Epithelial cell of alveolus of lung (primary cell): ENCODE results near the gene MYEOV. TPM values are rescaled to one million over a fixed set of nuclear protein-coding genes. Genes with fewer than 3 reads are reported as not detected.

Experiments used
- total RNA-seq: library from RNA; depleted of rRNA; stranded (reverse); fragments of >200 nt; gene quantifications from 2 replicates; pipeline ENCODE4 v1.2.1, GENCODE V29; 2015

The MYEOV gene
- 1.0 and 3.9 TPM in 2 replicates for total RNA-seq

DNA sequence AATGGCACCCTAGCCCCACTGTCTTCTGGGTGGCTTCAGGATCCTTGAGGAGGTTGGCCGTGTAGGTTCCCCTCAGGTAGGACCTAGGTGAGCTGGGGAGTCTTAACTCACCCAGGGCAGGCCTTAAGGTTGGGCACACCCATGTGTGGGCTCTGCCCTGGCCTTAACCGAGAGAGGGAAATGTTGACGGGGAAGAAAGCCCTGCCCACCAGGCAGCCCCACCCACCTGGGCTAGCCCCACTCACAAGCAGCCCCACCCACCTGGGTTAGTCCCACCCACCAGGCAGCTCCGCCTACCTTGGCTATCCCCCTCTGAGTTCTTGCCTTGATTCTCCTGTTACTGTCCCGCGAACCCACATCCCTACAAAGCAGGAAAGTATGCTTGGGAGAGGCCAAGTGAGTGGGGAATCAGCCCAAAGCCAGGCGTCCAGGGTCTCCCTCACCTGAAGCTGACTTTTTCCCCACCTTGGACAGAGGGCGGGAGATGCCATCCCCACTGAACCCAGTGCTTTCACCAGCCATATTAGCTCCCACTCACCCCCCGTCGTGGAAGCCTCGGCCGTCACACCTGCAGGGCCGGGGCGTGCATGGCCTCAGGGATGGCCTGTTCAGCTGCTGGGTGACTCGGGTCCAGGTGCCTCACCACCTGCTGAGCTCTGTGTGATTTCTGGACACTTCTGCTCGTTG lies at the start of gene MYEOV:
Gene MYEOV (plus strand): TSS at position 337 of the 687 bp plus-strand sequence. CDS start 1,200 bp downstream, outside the sequence.

Other genes with a start within 250 kb of the MYEOV start
- 4.9 and 10.9 TPM in 2 replicates for gene TPCN2, start 245.2 kb upstream of the MYEOV start, total RNA-seq
- gene SMIM38, start 138.2 kb upstream of the MYEOV start, total RNA-seq, result 0.13 and 0.32 TPM in 2 replicates
- gene LINC01488, start 187.5 kb downstream of the MYEOV start, total RNA-seq, result not detected in 2 replicates